Gastroesophageal sphincter (tissue), 3 donors: ENCODE results near the gene PKP3.

Experiments used
- POLR2A ChIP-seq, 2 donors: fragments of 450-650 bp; IDR thresholded peaks; one replicate each; pipeline ENCODE4 v1.6.1; 2017; ENCODE audit warnings: antibody characterized with exemption in 2 of 2, mild to moderate bottlenecking in 2 of 2, moderate library complexity in 1 of 2
- TF ChIP-seq, protein P1 (sequence below), 4 experiments: fragments of 200-600 bp in 2 of 4; fragments of 450-650 bp in 2 of 4; sonication (generic) in 1 of 4; IDR thresholded peaks; one replicate each; pipeline ENCODE4 v1.5.1; 2017 to 2019; ENCODE audit warnings: antibody characterized with exemption in 4 of 4, mild to moderate bottlenecking in 2 of 4, moderate library complexity in 2 of 4

DNA sequence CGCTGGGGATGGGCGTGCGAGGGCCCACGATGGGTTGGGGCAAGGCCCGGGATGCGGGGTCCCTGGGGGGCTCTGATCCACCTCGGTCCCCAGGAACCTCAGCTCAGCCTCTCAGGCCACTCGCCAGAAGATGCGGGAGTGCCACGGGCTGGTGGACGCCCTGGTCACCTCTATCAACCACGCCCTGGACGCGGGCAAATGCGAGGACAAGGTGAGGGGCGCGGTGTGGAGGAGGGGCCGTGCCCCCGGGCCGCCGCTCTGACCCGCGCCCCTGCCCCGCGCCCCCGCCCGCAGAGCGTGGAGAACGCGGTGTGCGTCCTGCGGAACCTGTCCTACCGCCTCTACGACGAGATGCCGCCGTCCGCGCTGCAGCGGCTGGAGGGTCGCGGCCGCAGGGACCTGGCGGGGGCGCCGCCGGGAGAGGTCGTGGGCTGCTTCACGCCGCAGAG is 6.3 kb downstream of the PKP3 start:
- TF ChIP-seq, protein P1, sequence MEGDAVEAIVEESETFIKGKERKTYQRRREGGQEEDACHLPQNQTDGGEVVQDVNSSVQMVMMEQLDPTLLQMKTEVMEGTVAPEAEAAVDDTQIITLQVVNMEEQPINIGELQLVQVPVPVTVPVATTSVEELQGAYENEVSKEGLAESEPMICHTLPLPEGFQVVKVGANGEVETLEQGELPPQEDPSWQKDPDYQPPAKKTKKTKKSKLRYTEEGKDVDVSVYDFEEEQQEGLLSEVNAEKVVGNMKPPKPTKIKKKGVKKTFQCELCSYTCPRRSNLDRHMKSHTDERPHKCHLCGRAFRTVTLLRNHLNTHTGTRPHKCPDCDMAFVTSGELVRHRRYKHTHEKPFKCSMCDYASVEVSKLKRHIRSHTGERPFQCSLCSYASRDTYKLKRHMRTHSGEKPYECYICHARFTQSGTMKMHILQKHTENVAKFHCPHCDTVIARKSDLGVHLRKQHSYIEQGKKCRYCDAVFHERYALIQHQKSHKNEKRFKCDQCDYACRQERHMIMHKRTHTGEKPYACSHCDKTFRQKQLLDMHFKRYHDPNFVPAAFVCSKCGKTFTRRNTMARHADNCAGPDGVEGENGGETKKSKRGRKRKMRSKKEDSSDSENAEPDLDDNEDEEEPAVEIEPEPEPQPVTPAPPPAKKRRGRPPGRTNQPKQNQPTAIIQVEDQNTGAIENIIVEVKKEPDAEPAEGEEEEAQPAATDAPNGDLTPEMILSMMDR (IDR thresholded peaks at IDR 0.05), result no peak
- no peak for TF ChIP-seq POLR2A (IDR thresholded peaks at IDR 0.05)
